ENCODE results near the gene PBX1. TPM values are rescaled to one million over a fixed set of nuclear protein-coding genes. Genes with fewer than 3 reads are reported as not detected.
A peak's percentile ranks its signal among the peaks of the same experiment; 100 is the strongest.

Gene PBX1
- polyA plus RNA-seq, 4 donors: 12.5 to 52.8 (median 14.6) TPM

DNA sequence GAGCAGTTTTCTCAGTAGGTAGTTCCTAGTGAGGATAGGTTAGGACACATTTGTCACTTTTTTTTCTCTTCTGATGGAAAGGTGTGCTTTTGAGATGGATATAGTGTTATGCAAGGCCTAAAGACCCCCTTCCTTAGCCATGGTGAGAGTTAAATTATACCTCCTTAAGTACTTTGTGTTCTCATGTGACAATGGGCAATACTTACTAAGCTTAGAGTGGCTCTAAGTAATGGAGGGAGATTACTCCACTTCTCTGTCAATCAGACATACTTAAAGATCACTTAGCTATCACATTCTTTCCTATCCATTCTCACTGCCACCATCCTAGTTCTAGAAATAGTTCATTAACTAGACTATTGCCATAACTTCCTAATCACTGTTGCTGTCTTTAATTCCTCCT lies 265.6 kb downstream of the PBX1 start:
- no peaks in the 10 kb centered on the region for H3K27me3 ChIP-seq (ENCODE audit: control insufficient read depth in 3 of 3, insufficient read depth in 3 of 3, low read length in 3 of 3)
- DNase-seq: no peak
- peaks cover 0 to 16% (median 9%) of the 10 kb centered on the region in 3 donors for H3K36me3 ChIP-seq (ENCODE audit: control insufficient read depth in 3 of 3, insufficient read depth in 2 of 3, low read depth in 1 of 3, low read length in 3 of 3)
- no peak for FAIRE-seq
- no peaks in the 10 kb centered on the region for H3K4me1 ChIP-seq (ENCODE audit: control insufficient read depth in 3 of 3, insufficient read depth in 2 of 3, low read depth in 1 of 3, low read length in 2 of 3)
- H3K9me3 ChIP-seq (ENCODE audit: control insufficient read depth in 2 of 2, insufficient read depth in 1 of 2, low read depth in 1 of 2, low read length in 1 of 2): no peaks in the 10 kb centered on the region
- H3K4me3 ChIP-seq (ENCODE audit: low read depth in 1 of 3, low read length in 3 of 3): no peak overlapping the region
- H3K27ac ChIP-seq (ENCODE audit: low read depth in 1 of 3, low read length in 2 of 3): no peak overlapping the region

DNA sequence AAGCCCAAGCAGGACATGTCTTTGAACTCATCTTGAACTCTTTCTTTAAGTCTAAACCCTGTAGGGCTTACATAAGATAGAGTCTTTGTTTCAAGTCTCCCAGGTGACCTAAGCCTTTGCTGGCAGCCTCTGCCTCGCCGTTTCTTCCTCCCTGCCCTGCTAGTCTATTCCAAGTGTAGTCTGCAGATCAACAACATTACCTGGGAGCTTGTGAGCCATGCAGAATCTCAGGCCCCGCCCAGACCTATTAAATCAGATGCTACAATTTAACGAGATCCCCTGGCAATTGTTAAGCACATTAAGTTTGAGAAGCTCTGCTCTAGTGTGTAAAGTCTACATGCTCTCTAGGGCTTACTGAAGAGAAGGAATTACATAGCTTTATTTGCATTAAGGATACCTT lies 271.6 kb downstream of the PBX1 start:
- Histone ChIP-seq H3K27me3 (ENCODE audit: control insufficient read depth in 3 of 3, insufficient read depth in 3 of 3, low read length in 3 of 3) (no peaks in the 10 kb centered on the region), H3K27ac (ENCODE audit: low read depth in 1 of 3, low read length in 2 of 3) (no peak overlapping the region), H3K9me3 (ENCODE audit: control insufficient read depth in 2 of 2, insufficient read depth in 1 of 2, low read depth in 1 of 2, low read length in 1 of 2) (no peaks in the 10 kb centered on the region), H3K4me3 (ENCODE audit: low read depth in 1 of 3, low read length in 3 of 3) (no peak overlapping the region), H3K36me3 (ENCODE audit: control insufficient read depth in 3 of 3, insufficient read depth in 2 of 3, low read depth in 1 of 3, low read length in 3 of 3) (peaks cover 0 to 2% (median 0%) of the 10 kb centered on the region in 3 donors), H3K4me1 (ENCODE audit: control insufficient read depth in 3 of 3, insufficient read depth in 2 of 3, low read depth in 1 of 3, low read length in 2 of 3) (no peaks in the 10 kb centered on the region)
- DNase-seq (no peak), FAIRE-seq (no peak)
- 69 to 78% (median 70%) methylated on average over 4 of the region's 4 CpGs for WGBS, 3 donors

GRCh38 chr1:164834641-164835040 lies 275.7 kb downstream of the PBX1 start:
- Histone ChIP-seq H3K9me3 (ENCODE audit: control insufficient read depth in 2 of 2, insufficient read depth in 1 of 2, low read depth in 1 of 2, low read length in 1 of 2) (no peaks in the 10 kb centered on the region), H3K27me3 (ENCODE audit: control insufficient read depth in 3 of 3, insufficient read depth in 3 of 3, low read length in 3 of 3) (no peaks in the 10 kb centered on the region), H3K4me3 (ENCODE audit: low read depth in 1 of 3, low read length in 3 of 3) (no peak overlapping the region), H3K27ac (ENCODE audit: low read depth in 1 of 3, low read length in 2 of 3) (no peak overlapping the region), H3K36me3 (ENCODE audit: control insufficient read depth in 3 of 3, insufficient read depth in 2 of 3, low read depth in 1 of 3, low read length in 3 of 3) (peaks cover 0 to 6% (median 4%) of the 10 kb centered on the region in 3 donors), H3K4me1 (ENCODE audit: control insufficient read depth in 3 of 3, insufficient read depth in 2 of 3, low read depth in 1 of 3, low read length in 2 of 3) (no peaks in the 10 kb centered on the region)
- FAIRE-seq (no peak), DNase-seq (no peak)
- 0 to 1% (median 0%) methylated on average over 1 of the region's 1 CpG for WGBS, 3 donors

DNA sequence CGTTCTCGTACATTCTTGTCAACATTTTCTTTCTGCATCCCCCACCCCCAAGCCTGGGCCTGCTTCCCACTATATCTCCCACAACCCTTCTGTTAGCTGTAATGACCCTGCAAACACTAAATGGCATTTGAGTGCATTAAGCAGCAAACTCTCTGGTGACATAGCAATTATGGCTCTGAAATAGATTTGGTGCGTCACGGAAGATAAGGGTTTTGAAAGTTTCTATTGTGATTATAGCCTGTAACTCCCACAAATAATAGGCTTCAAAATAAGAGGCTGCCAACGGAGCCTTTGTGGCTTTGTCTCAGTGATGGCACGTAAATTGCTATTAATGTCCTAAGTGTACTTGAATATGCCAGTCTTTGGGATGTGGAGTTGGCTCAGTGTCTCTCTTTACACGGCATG lies 277.6 kb downstream of the PBX1 start:
- Histone ChIP-seq H3K9me3 (ENCODE audit: control insufficient read depth in 2 of 2, insufficient read depth in 1 of 2, low read depth in 1 of 2, low read length in 1 of 2) (no peaks in the 10 kb centered on the region), H3K27me3 (ENCODE audit: control insufficient read depth in 3 of 3, insufficient read depth in 3 of 3, low read length in 3 of 3) (no peaks in the 10 kb centered on the region), H3K27ac (ENCODE audit: low read depth in 1 of 3, low read length in 2 of 3) (peak overlapping the region in 1 of 3 donors; percentile 9), H3K4me3 (ENCODE audit: low read depth in 1 of 3, low read length in 3 of 3) (no peak overlapping the region), H3K36me3 (ENCODE audit: control insufficient read depth in 3 of 3, insufficient read depth in 2 of 3, low read depth in 1 of 3, low read length in 3 of 3) (peaks cover 0 to 8% (median 6%) of the 10 kb centered on the region in 3 donors), H3K4me1 (ENCODE audit: control insufficient read depth in 3 of 3, insufficient read depth in 2 of 3, low read depth in 1 of 3, low read length in 2 of 3) (no peaks in the 10 kb centered on the region)
- WGBS, 3 donors: 76 to 90% (median 88%) methylated on average over 7 of the region's 7 CpGs
- FAIRE-seq: no peak
- no peak for DNase-seq

DNA sequence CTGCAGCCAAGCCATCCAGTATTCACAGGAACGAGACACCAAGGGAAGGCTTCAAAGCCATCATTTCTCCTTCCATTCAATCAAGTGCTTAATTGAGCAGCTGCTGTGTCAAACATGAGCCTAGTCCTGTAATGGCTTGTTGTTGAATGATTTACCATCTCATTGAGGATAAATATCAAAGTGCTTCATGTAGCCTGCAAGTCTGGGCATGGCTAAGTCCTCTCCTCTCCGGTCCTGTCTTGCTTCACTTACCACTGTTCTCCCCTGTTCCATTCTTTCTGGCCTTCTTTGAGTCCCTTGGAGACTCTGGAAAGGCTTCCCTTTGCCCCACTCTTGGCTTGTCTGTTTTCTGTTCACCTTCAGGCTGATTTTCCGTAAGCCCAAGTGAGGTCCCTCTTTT lies 279.8 kb downstream of the PBX1 start:
- no peaks in the 10 kb centered on the region for H3K4me1 ChIP-seq (ENCODE audit: control insufficient read depth in 3 of 3, insufficient read depth in 2 of 3, low read depth in 1 of 3, low read length in 2 of 3)
- H3K4me3 ChIP-seq (ENCODE audit: low read depth in 1 of 3, low read length in 3 of 3): no peak overlapping the region
- DNase-seq: no peak
- no peak overlapping the region for H3K27ac ChIP-seq (ENCODE audit: low read depth in 1 of 3, low read length in 2 of 3)
- 90 to 97% (median 97%) methylated on average over 3 of the region's 3 CpGs for WGBS, 3 donors
- H3K27me3 ChIP-seq (ENCODE audit: control insufficient read depth in 3 of 3, insufficient read depth in 3 of 3, low read length in 3 of 3): no peaks in the 10 kb centered on the region
- H3K9me3 ChIP-seq (ENCODE audit: control insufficient read depth in 2 of 2, insufficient read depth in 1 of 2, low read depth in 1 of 2, low read length in 1 of 2): no peaks in the 10 kb centered on the region
- FAIRE-seq: no peak
- peaks cover 0 to 12% (median 6%) of the 10 kb centered on the region in 3 donors for H3K36me3 ChIP-seq (ENCODE audit: control insufficient read depth in 3 of 3, insufficient read depth in 2 of 3, low read depth in 1 of 3, low read length in 3 of 3)

- no peaks in the 10 kb centered on the region for H3K4me1 ChIP-seq (ENCODE audit: control insufficient read depth in 3 of 3, insufficient read depth in 2 of 3, low read depth in 1 of 3, low read length in 2 of 3)
- DNase-seq: no peak
- H3K36me3 ChIP-seq (ENCODE audit: control insufficient read depth in 3 of 3, insufficient read depth in 2 of 3, low read depth in 1 of 3, low read length in 3 of 3): peaks cover 0 to 17% (median 6%) of the 10 kb centered on the region in 3 donors
- H3K9me3 ChIP-seq (ENCODE audit: control insufficient read depth in 2 of 2, insufficient read depth in 1 of 2, low read depth in 1 of 2, low read length in 1 of 2): no peaks in the 10 kb centered on the region
- H3K4me3 ChIP-seq (ENCODE audit: low read depth in 1 of 3, low read length in 3 of 3): no peak overlapping the region
- H3K27ac ChIP-seq (ENCODE audit: low read depth in 1 of 3, low read length in 2 of 3): no peak overlapping the region
- WGBS, 3 donors: 92 to 94% (median 93%) methylated on average over 9 of the region's 9 CpGs
- FAIRE-seq: no peak
- no peaks in the 10 kb centered on the region for H3K27me3 ChIP-seq (ENCODE audit: control insufficient read depth in 3 of 3, insufficient read depth in 3 of 3, low read length in 3 of 3)
These were observed 282.0 kb downstream of the PBX1 start for GRCh38 chr1:164840936-164841335.

DNA sequence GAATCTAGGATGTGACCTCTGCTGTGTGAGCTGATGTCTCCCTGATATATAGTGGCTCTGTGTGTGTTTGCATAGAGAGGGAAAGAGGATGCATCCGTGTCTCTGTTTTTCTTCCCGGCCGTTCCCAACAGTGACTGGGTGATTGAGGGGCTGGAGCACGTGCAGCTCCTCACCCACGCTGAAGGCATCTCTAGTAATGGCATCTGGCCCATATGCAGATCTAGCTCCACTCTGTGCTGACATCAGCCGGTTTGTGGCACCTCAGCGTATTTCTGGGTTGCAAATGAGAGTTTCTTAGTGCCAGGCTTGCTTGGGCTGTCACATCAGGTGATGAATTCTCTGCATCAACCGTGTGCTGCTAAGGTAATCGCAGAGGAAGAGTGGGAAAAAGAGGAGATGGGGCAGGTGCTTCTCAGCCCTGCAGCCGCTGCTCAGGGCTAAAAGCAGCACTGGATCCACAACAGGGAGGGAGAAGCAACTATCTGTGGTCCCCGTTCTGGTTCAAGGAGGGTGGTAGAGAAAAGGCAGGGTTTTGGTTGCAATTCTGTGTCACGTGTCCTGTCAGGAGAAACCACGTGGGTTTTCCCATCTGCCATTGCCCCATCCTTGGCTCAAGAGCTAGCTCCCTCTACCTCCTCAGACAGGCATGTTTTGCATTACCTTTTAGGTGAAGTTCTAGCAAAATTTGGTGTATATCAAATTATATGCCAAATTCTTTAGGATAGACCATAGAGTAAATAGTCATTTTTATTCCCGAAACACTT lies 282.9 kb downstream of the PBX1 start:
- H3K9me3 ChIP-seq (ENCODE audit: control insufficient read depth in 2 of 2, insufficient read depth in 1 of 2, low read depth in 1 of 2, low read length in 1 of 2): no peaks in the 10 kb centered on the region
- H3K4me1 ChIP-seq (ENCODE audit: control insufficient read depth in 3 of 3, insufficient read depth in 2 of 3, low read depth in 1 of 3, low read length in 2 of 3): no peaks in the 10 kb centered on the region
- H3K27ac ChIP-seq (ENCODE audit: low read depth in 1 of 3, low read length in 2 of 3): no peak overlapping the region
- H3K36me3 ChIP-seq (ENCODE audit: control insufficient read depth in 3 of 3, insufficient read depth in 2 of 3, low read depth in 1 of 3, low read length in 3 of 3): peaks cover 0 to 22% (median 3%) of the 10 kb centered on the region in 3 donors
- no peak overlapping the region for H3K4me3 ChIP-seq (ENCODE audit: low read depth in 1 of 3, low read length in 3 of 3)
- H3K27me3 ChIP-seq (ENCODE audit: control insufficient read depth in 3 of 3, insufficient read depth in 3 of 3, low read length in 3 of 3): no peaks in the 10 kb centered on the region
- no peak for DNase-seq
- FAIRE-seq: no peak
- 83 to 93% (median 90%) methylated on average over 14 of the region's 14 CpGs for WGBS, 3 donors

DNA sequence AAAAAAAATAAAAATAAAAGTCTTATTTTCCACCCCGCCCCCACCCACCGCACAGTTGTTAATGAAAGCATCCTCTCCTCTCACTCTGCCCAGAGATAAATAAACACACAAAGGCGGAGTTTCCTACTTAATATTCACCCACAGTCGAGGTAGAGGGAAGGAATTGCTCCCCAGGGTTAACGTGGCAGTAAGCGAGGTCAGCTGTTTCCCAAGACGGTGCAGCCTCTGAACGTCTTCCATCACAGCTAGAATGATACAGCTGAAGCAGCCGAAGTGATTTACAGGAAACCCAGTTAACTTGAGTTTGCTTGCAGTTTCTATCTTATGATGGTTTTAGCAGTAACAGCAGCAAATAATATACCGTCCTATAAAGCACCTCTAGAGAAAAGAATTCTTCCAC lies 283.9 kb downstream of the PBX1 start:
- no peak for DNase-seq
- H3K9me3 ChIP-seq (ENCODE audit: control insufficient read depth in 2 of 2, insufficient read depth in 1 of 2, low read depth in 1 of 2, low read length in 1 of 2): no peaks in the 10 kb centered on the region
- no peaks in the 10 kb centered on the region for H3K27me3 ChIP-seq (ENCODE audit: control insufficient read depth in 3 of 3, insufficient read depth in 3 of 3, low read length in 3 of 3)
- no peak overlapping the region for H3K27ac ChIP-seq (ENCODE audit: low read depth in 1 of 3, low read length in 2 of 3)
- peaks cover 0 to 29% (median 0%) of the 10 kb centered on the region in 3 donors for H3K36me3 ChIP-seq (ENCODE audit: control insufficient read depth in 3 of 3, insufficient read depth in 2 of 3, low read depth in 1 of 3, low read length in 3 of 3)
- H3K4me1 ChIP-seq (ENCODE audit: control insufficient read depth in 3 of 3, insufficient read depth in 2 of 3, low read depth in 1 of 3, low read length in 2 of 3): no peaks in the 10 kb centered on the region
- 63 to 84% (median 68%) methylated on average over 10 of the region's 10 CpGs for WGBS, 3 donors
- FAIRE-seq: no peak
- no peak overlapping the region for H3K4me3 ChIP-seq (ENCODE audit: low read depth in 1 of 3, low read length in 3 of 3)

All from small intestine (tissue), 7 donors.